Pancreas (tissue), 10 donors: ENCODE data around the gene PIK3R2. TPM values are rescaled to one million over a fixed set of nuclear protein-coding genes. Genes with fewer than 3 reads are reported as not detected.
"Not testable (repeated sequence)": the region's sequence is repeated elsewhere in the genome, so short reads cannot be mapped to it uniquely, and the experiment has no call there.

Experiments
- ATAC-seq, 4 donors: fragments of 200-7000 bp; cut with Tn5 transposase; one replicate each; pipeline versions ENCODE4 v1.8.0 to v1.9.1; 2020; ENCODE audit warnings: mild to moderate bottlenecking in 4 of 4, moderate library complexity in 4 of 4
- DNase-seq, 6 donors: peaks; one replicate each; pipeline ENCODE4 v3.0.0-alpha.2; 2020
- FAIRE-seq: peaks from 2 replicates; lab custom pipeline; 2012; peaks lifted over from hg19 to GRCh38; lab: Jason Lieb, UNC
- H3K27ac ChIP-seq, 4 donors: fragments of 200-600 bp; sonication (generic); 1 replicate in 3 of 4; 2 replicates in 1 of 4; pipeline versions ENCODE4 v1.5.0 to v1.8.0; 2020
- H3K27me3 ChIP-seq, 4 donors: fragments of 200-600 bp; one replicate each; pipeline ENCODE4 v1.8.0; 2021
- H3K36me3 ChIP-seq, 3 donors: fragments of 200-600 bp; sonication (generic) in 1 of 3; one replicate each; pipeline versions ENCODE4 v1.5.0 to v1.8.0; 2020 to 2021
- H3K4me1 ChIP-seq, 3 donors: fragments of 200-600 bp; one replicate each; pipeline ENCODE4 v1.8.0; 2021
- H3K4me3 ChIP-seq, 4 donors: fragments of 200-600 bp; sonication (generic) in 2 of 4; one replicate each; pipeline versions ENCODE4 v1.5.0 to v1.8.0; 2020 to 2021
- H3K9me3 ChIP-seq, 4 donors: fragments of 200-600 bp; one replicate each; pipeline ENCODE4 v1.8.0; 2021
- CTCF ChIP-seq, 4 donors: fragments of 200-600 bp; sonication (generic) in 3 of 4; IDR thresholded peaks; one replicate each; pipeline versions ENCODE4 v1.5.0 to v1.8.0; 2021; ENCODE audit warnings: antibody characterized with exemption in 4 of 4
- WGBS, 2 donors: extraction: QIAGEN DNeasy Blood & Tissue Kit; methylation state at CpG; one replicate each; pipeline ENCODE4 v1.1.7; 2013; 5-methylcytosine and 5-hydroxymethylcytosine counted together
- intact Hi-C, 3 donors: fragments of 100-400 bp; cut with DNase I; formaldehyde crosslinking; loops; one replicate each; pipeline versions ENCODE4 v1.11.1 to v1.14.2; 2022
- polyA plus RNA-seq, 2 donors: library from polyadenylated mRNA; stranded (reverse); fragments of 200-250 nt; gene quantifications; one replicate each; pipeline ENCODE4 v1.2.3, GENCODE V29; 2013
- total RNA-seq, 6 donors: library from RNA; stranded (reverse); fragmentation: NEBNext Ultra II Directional in 4 of 6; extraction: Animal tissue kit (Norgen Biotek cat#: 25700) in 4 of 6; gene quantifications; one replicate each; pipeline versions ENCODE4 v1.2.1 to v1.2.4, GENCODE V29; 2021 to 2023
- donor health status: healthy with polysubstance abuse.
- donor health status: DM: no; HTN: no; CAD: no; lungs with moderate emphysema.
- donor health status: DM: no; HTN: no; CAD: no.
- donor health status: control.
- donor health status: control.
- donor health status: Bipolar disorder and iron deficiency.
- donor health status: DM: yes; HTN: yes; CAD: no.
- donor health status: DM: no; HTN: no; CAD: no.
- donor health status: DM: no; HTN: no; CAD: no.
- donor health status: DM: yes; HTN: yes; CAD: no.

The PIK3R2 gene
- total and polyA plus RNA-seq, 8 donors = 4.3 to 21.2 (median 11.9) TPM

GRCh38 chr19:18204394-18205199, 51.6 kb downstream of the PIK3R2 start:
- Histone ChIP-seq H3K9me3 (no peaks in the 10 kb centered on the region), H3K36me3 (no peaks in the 10 kb centered on the region), H3K4me3 (peak overlapping the region; percentile 16 to 51 (median 45)), H3K27ac (peak overlapping the region; percentile 60 to 89 (median 87)), H3K27me3 (no peaks in the 10 kb centered on the region), H3K4me1 (peaks cover 0 to 3% (median 0%) of the 10 kb centered on the region in 3 donors)
- WGBS, 2 donors = 0 to 1% methylated on average over 22 of the region's 22 CpGs
- no peak for TF ChIP-seq CTCF (IDR thresholded peaks at IDR 0.05)
- intact Hi-C loops = no loop called here
- FAIRE-seq (no peak), DNase-seq (peak in 3 of 6 donors; percentile 71 to 74 (median 74)), ATAC-seq (peak; percentile 12 to 49 (median 38))

GRCh38 chr19:18205200-18205892, 52.4 kb downstream of the PIK3R2 start:
- Histone ChIP-seq H3K4me3 (peak overlapping the region; percentile 16 to 51 (median 45)), H3K9me3 (no peaks in the 10 kb centered on the region), H3K27ac (peak overlapping the region; percentile 60 to 89 (median 87)), H3K4me1 (peaks cover 0 to 3% (median 0%) of the 10 kb centered on the region in 3 donors), H3K36me3 (no peaks in the 10 kb centered on the region), H3K27me3 (no peaks in the 10 kb centered on the region)
- TF ChIP-seq CTCF (IDR thresholded peaks at IDR 0.05) = no peak
- ATAC-seq = peak; percentile 9 to 43 (median 30)
- intact Hi-C loops = no loop called here
- peak; percentile 62 to 86 (median 78) for DNase-seq
- no peak for FAIRE-seq
- 40 to 43% methylated on average over 32 to 36 of the region's 36 CpGs for WGBS, 2 donors

GRCh38 chr19:18206018-18206417, 53.1 kb downstream of the PIK3R2 start:
- Histone ChIP-seq H3K27ac (no peak overlapping the region), H3K27me3 (no peaks in the 10 kb centered on the region), H3K36me3 (no peaks in the 10 kb centered on the region), H3K4me1 (peaks cover 0 to 3% (median 0%) of the 10 kb centered on the region in 3 donors), H3K9me3 (no peaks in the 10 kb centered on the region), H3K4me3 (no peak overlapping the region)
- DNase-seq (no peak), ATAC-seq (no peak), FAIRE-seq (no peak)
- intact Hi-C loops = no loop called here
- TF ChIP-seq CTCF (IDR thresholded peaks at IDR 0.05) = no peak
- WGBS, 2 donors = 89% methylated on average over 12 of the region's 12 CpGs

- H3K4me3 ChIP-seq = no peak overlapping the region
- H3K9me3 ChIP-seq = no peaks in the 10 kb centered on the region
- FAIRE-seq (no peak), DNase-seq (peak in 1 of 6 donors; percentile 48), ATAC-seq (no peak)
- H3K27me3 ChIP-seq = no peaks in the 10 kb centered on the region
- no peaks in the 10 kb centered on the region for H3K36me3 ChIP-seq
- intact Hi-C loops = no loop called here
- peak in 3 of 4 donors; percentile 26 to 47 (median 35) for TF ChIP-seq CTCF (IDR thresholded peaks at IDR 0.05)
- WGBS, 2 donors = 14 to 15% methylated on average over 32 of the region's 32 CpGs
- H3K27ac ChIP-seq = no peak overlapping the region
- no peaks in the 10 kb centered on the region for H3K4me1 ChIP-seq
Observed at GRCh38 chr19:18208098-18208951, 55.4 kb downstream of the PIK3R2 start.

GRCh38 chr19:18209912-18210311, 56.9 kb downstream of the PIK3R2 start:
- not testable (repeated sequence) for H3K9me3 ChIP-seq, H3K27ac ChIP-seq, H3K4me1 ChIP-seq, DNase-seq, H3K36me3 ChIP-seq, ATAC-seq, H3K4me3 ChIP-seq, H3K27me3 ChIP-seq, FAIRE-seq
- WGBS, 2 donors = 70 to 89% methylated on average over 4 to 5 of the region's 5 CpGs
- intact Hi-C loops = loop anchor here in 2 of 3 donors (5.0 to 10.0 kb wide), 2 partner anchors 47 to 55 kb away; a partner anchor contains a TSS
